Measurements from ENCODE around the gene CHKB.

DNA sequence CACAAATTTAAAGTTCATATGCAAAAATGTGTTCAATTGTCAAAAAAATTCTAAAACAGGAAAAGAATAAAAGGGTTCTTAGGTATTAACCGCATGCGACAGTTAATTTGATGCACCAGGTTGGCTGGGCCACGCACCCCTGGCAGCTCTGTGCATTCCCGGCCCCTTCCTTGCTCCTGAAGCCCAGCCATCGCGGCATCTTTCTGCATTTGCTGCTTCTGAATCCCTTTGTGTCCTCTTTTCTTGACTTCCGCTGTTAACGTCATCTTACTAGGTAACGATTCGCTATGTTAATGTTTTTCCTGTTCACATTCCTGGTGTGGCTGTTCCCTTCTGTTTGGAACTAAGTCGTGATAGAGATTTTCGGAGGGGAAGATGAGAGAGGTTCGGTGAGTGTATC lies 44.9 kb downstream of the CHKB start:
- TF ChIP-seq CTCF (IDR thresholded peaks at IDR 0.05): no peak
- no peak for TF ChIP-seq POLR2A (IDR thresholded peaks at IDR 0.05)

All from transverse colon (tissue), 3 donors.